Gastroesophageal sphincter (tissue), 3 donors: ENCODE results near the gene PNMA6E.

Source experiments
- POLR2A ChIP-seq, 2 donors: fragments of 450-650 bp; IDR thresholded peaks; one replicate each; pipeline ENCODE4 v1.6.1; 2017; ENCODE audit warnings: antibody characterized with exemption in 2 of 2, mild to moderate bottlenecking in 2 of 2, moderate library complexity in 1 of 2
- POLR2AphosphoS5 ChIP-seq: sonication (generic); formaldehyde crosslinking; IDR thresholded peaks from one replicate; pipeline ENCODE4 v1.6.1; 2017; ENCODE audit warnings: antibody characterized with exemption
- TF ChIP-seq, protein P1 (sequence below), 4 experiments: fragments of 200-600 bp in 2 of 4; fragments of 450-650 bp in 2 of 4; sonication (generic) in 1 of 4; IDR thresholded peaks; one replicate each; pipeline ENCODE4 v1.5.1; 2017 to 2019; ENCODE audit warnings: antibody characterized with exemption in 4 of 4, mild to moderate bottlenecking in 2 of 4, moderate library complexity in 2 of 4

DNA sequence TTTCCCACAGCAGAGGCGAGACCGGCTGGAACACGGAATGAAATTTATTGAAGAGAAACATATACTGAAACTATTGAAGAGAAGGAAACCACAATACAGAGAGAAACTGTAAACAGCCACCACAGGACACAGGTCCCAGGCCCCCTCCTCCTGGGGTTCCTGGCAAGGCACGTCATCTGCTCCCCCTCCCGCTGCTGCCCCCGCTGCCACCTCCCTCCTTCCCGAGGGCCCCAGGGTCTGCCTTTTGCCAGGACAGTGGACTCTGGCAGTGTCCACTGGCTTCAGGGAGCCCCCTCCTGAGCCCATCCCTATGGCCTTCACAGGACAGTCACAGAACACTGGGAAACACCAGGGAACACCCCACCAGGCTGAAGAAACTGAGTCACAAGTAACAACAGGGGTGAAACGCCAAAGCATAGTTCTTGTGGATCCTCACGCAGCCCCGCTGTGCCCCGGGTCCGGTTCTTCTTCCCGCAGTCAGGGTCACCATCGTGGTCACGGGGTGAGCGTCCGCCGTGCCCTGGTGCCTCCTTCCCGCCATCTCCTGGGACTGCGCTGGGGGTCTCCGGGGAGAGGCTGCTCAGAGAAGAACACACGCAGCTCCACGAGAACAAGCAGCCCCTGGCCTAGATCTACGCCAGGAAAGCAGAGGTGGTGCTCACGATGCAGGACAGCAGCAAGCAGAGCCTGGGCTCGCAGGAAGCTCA is 5.4 kb downstream of the PNMA6E start:
- TF ChIP-seq, protein P1, sequence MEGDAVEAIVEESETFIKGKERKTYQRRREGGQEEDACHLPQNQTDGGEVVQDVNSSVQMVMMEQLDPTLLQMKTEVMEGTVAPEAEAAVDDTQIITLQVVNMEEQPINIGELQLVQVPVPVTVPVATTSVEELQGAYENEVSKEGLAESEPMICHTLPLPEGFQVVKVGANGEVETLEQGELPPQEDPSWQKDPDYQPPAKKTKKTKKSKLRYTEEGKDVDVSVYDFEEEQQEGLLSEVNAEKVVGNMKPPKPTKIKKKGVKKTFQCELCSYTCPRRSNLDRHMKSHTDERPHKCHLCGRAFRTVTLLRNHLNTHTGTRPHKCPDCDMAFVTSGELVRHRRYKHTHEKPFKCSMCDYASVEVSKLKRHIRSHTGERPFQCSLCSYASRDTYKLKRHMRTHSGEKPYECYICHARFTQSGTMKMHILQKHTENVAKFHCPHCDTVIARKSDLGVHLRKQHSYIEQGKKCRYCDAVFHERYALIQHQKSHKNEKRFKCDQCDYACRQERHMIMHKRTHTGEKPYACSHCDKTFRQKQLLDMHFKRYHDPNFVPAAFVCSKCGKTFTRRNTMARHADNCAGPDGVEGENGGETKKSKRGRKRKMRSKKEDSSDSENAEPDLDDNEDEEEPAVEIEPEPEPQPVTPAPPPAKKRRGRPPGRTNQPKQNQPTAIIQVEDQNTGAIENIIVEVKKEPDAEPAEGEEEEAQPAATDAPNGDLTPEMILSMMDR (IDR thresholded peaks at IDR 0.05) = no peak
- TF ChIP-seq POLR2A (IDR thresholded peaks at IDR 0.05) (no peak), POLR2AphosphoS5 (no peak)
